OCI-LY7 (cell line): ENCODE results near the gene EPB42.

Experiments
- EZH2phosphoT487 ChIP-seq: fragments of 200-600 bp; sonication (generic); IDR thresholded peaks from 2 replicates; pipeline ENCODE4 v1.6.1; 2018; ENCODE audit warnings: low read depth, borderline replicate concordance, mild to moderate bottlenecking, mixed run types, antibody characterized with exemption, low read length, moderate library complexity, mixed read lengths
- TF ChIP-seq, protein P1 (sequence below): fragments of 200-600 bp; sonication (generic); conservative IDR thresholded peaks from 2 replicates; pipeline ENCODE4 v1.5.1; 2014; ENCODE audit warnings: mild to moderate bottlenecking, antibody characterized with exemption, low read length, moderate library complexity, mixed read lengths

- TF ChIP-seq EZH2phosphoT487, result no peak
- TF ChIP-seq, protein P1, sequence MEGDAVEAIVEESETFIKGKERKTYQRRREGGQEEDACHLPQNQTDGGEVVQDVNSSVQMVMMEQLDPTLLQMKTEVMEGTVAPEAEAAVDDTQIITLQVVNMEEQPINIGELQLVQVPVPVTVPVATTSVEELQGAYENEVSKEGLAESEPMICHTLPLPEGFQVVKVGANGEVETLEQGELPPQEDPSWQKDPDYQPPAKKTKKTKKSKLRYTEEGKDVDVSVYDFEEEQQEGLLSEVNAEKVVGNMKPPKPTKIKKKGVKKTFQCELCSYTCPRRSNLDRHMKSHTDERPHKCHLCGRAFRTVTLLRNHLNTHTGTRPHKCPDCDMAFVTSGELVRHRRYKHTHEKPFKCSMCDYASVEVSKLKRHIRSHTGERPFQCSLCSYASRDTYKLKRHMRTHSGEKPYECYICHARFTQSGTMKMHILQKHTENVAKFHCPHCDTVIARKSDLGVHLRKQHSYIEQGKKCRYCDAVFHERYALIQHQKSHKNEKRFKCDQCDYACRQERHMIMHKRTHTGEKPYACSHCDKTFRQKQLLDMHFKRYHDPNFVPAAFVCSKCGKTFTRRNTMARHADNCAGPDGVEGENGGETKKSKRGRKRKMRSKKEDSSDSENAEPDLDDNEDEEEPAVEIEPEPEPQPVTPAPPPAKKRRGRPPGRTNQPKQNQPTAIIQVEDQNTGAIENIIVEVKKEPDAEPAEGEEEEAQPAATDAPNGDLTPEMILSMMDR, result no peak
Observed at GRCh38 chr15:43270113-43270665, 49.4 kb upstream of the EPB42 start.
